PC-9 (cell line): ENCODE results near the gene RNF220.

Experiments
- EZH2 ChIP-seq: fragments of 200-600 bp; sonication (generic); IDR thresholded peaks from 2 replicates; pipeline ENCODE4 v1.8.0; 2017; ENCODE audit warnings: antibody characterized with exemption, low read depth
- TF ChIP-seq, protein P1 (sequence below): fragments of 200-600 bp; sonication (generic); conservative IDR thresholded peaks from 2 replicates; pipeline ENCODE4 v1.6.1; 2017; ENCODE audit warnings: mixed run types, antibody characterized with exemption, mild to moderate bottlenecking, moderate library complexity

DNA sequence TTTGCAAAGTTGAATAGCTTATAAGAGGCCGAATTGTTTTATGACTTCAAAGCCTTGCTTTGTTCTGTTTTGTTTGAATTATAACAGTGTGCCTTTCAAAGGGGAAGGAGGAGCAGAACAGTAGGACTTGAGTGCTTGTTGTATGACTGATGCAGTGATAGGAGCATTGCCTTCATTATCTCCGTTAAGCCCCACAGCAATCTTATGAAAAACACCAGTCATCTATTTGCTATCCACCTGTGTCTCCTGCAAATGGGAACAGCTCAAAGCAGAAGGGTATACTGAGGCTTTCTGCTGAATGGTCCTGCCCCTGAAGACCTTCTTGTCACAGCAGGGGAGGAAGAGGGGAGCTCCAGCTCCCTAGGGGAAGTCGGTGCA, 127.5 kb downstream of the RNF220 start:
- TF ChIP-seq, protein P1, sequence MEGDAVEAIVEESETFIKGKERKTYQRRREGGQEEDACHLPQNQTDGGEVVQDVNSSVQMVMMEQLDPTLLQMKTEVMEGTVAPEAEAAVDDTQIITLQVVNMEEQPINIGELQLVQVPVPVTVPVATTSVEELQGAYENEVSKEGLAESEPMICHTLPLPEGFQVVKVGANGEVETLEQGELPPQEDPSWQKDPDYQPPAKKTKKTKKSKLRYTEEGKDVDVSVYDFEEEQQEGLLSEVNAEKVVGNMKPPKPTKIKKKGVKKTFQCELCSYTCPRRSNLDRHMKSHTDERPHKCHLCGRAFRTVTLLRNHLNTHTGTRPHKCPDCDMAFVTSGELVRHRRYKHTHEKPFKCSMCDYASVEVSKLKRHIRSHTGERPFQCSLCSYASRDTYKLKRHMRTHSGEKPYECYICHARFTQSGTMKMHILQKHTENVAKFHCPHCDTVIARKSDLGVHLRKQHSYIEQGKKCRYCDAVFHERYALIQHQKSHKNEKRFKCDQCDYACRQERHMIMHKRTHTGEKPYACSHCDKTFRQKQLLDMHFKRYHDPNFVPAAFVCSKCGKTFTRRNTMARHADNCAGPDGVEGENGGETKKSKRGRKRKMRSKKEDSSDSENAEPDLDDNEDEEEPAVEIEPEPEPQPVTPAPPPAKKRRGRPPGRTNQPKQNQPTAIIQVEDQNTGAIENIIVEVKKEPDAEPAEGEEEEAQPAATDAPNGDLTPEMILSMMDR, result no peak
- no peak for TF ChIP-seq EZH2
